Lower leg skin (tissue), 3 donors: ENCODE measurements around the gene STOM.

Source experiments
- POLR2A ChIP-seq, 2 donors: fragments of 450-650 bp; IDR thresholded peaks; one replicate each; pipeline ENCODE4 v1.6.1; 2016 to 2017; ENCODE audit warnings: antibody characterized with exemption in 2 of 2, mild to moderate bottlenecking in 1 of 2, moderate library complexity in 1 of 2
- TF ChIP-seq, protein P1 (sequence below), 3 donors: fragments of 450-650 bp; IDR thresholded peaks; one replicate each; pipeline ENCODE4 v1.5.1; 2016; ENCODE audit warnings: antibody characterized with exemption in 3 of 3, mild to moderate bottlenecking in 3 of 3, moderate library complexity in 2 of 3

GRCh38 chr9:121363622-121363961 lies 6.5 kb downstream of the STOM start:
- TF ChIP-seq POLR2A (IDR thresholded peaks at IDR 0.05), result no peak
- TF ChIP-seq, protein P1, sequence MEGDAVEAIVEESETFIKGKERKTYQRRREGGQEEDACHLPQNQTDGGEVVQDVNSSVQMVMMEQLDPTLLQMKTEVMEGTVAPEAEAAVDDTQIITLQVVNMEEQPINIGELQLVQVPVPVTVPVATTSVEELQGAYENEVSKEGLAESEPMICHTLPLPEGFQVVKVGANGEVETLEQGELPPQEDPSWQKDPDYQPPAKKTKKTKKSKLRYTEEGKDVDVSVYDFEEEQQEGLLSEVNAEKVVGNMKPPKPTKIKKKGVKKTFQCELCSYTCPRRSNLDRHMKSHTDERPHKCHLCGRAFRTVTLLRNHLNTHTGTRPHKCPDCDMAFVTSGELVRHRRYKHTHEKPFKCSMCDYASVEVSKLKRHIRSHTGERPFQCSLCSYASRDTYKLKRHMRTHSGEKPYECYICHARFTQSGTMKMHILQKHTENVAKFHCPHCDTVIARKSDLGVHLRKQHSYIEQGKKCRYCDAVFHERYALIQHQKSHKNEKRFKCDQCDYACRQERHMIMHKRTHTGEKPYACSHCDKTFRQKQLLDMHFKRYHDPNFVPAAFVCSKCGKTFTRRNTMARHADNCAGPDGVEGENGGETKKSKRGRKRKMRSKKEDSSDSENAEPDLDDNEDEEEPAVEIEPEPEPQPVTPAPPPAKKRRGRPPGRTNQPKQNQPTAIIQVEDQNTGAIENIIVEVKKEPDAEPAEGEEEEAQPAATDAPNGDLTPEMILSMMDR (IDR thresholded peaks at IDR 0.05), result no peak
